Panc1 (cell line): ENCODE measurements around the gene MOGAT3. TPM values are rescaled to one million over a fixed set of nuclear protein-coding genes. Genes with fewer than 3 reads are reported as not detected.

Experiments
- ATAC-seq: fragments of 200-7000 bp; cut with Tn5 transposase; 2 replicates; pipeline ENCODE4 v1.9.1; 2020; ENCODE audit warnings: mild to moderate bottlenecking, moderate library complexity
- BruUV-seq: library from RNA; stranded (reverse); fragments of 400-500 nt; replicated peaks from 2 replicates; lab custom pipeline; 2021; lab: Mats Ljungman, UMichigan
- CTCF ChIA-PET: fragments of 300-600 bp; sonication (Branson Sonifier 250); formaldehyde crosslinking; loops from one replicate; lab custom pipeline; 2022; ENCODE audit warnings: antibody characterized with exemption; lab: Charles Lee
- POLR2A ChIA-PET: fragments of 300-600 bp; sonication (Branson Sonifier 250); formaldehyde crosslinking; loops from one replicate; lab custom pipeline; 2022; ENCODE audit warnings: antibody characterized with exemption; lab: Charles Lee
- DNase-seq: peaks from one replicate; pipeline ENCODE4 v3.0.0-alpha.2; 2010; ENCODE audit warnings: low read depth, low spot score
- H3K27ac ChIP-seq: 2 replicates; pipeline ENCODE4 v1.5.1; 2011; ENCODE audit warnings: mild to moderate bottlenecking, low read length, inconsistent platforms
- H3K27me3 ChIP-seq: fragments of 200-500 bp; sonication (Bioruptor generic); 2 replicates; pipeline ENCODE4 v1.6.0; 2014; ENCODE audit warnings: low read length, inconsistent platforms; ENCODE audit not compliant: control insufficient read depth, insufficient read depth
- H3K36me3 ChIP-seq: fragments of 200-500 bp; sonication (Bioruptor generic); 2 replicates; pipeline ENCODE4 v1.5.1; 2014; ENCODE audit warnings: inconsistent platforms, mild to moderate bottlenecking, low read length, moderate library complexity; ENCODE audit not compliant: control insufficient read depth, insufficient read depth
- H3K4me1 ChIP-seq: 2 replicates; pipeline ENCODE4 v1.5.1; 2011; ENCODE audit warnings: inconsistent platforms, mild to moderate bottlenecking, low read length, moderate library complexity; ENCODE audit not compliant: control insufficient read depth, insufficient read depth
- H3K4me3 ChIP-seq, 2 experiments: 2 replicates each; pipeline ENCODE4 v1.5.1; 2011 to 2012; ENCODE audit warnings: low read depth in 2 of 2, low read length in 2 of 2, mild to moderate bottlenecking in 2 of 2, inconsistent platforms in 1 of 2, moderate library complexity in 1 of 2
- H3K9me3 ChIP-seq: fragments of 200-500 bp; sonication (Bioruptor generic); 2 replicates; pipeline ENCODE4 v1.5.1; 2014; ENCODE audit warnings: low read depth, mild to moderate bottlenecking, inconsistent platforms, low read length, moderate library complexity; ENCODE audit not compliant: control insufficient read depth, insufficient read depth
- CTCF ChIP-seq: fragments of 450-650 bp; IDR thresholded peaks from 2 replicates; pipeline ENCODE4 v1.5.1; 2017; ENCODE audit warnings: mild to moderate bottlenecking
- POLR2AphosphoS5 ChIP-seq: IDR thresholded peaks from 2 replicates; pipeline ENCODE4 v1.6.1; 2012; ENCODE audit warnings: mild to moderate bottlenecking, low read depth, low read length, moderate library complexity
- REST ChIP-seq, 2 experiments: IDR thresholded peaks; 2 replicates each; pipeline ENCODE4 v1.6.1; 2011 to 2012; ENCODE audit warnings: low read depth in 2 of 2, control low read depth in 1 of 2, low read length in 1 of 2, mild to moderate bottlenecking in 1 of 2, moderate library complexity in 1 of 2; ENCODE audit not compliant: insufficient read depth in 1 of 2
- SIN3A ChIP-seq: IDR thresholded peaks from 2 replicates; pipeline ENCODE4 v1.6.1; 2012; ENCODE audit warnings: low read depth, mild to moderate bottlenecking, low read length, moderate library complexity, borderline replicate concordance; ENCODE audit not compliant: insufficient read depth
- TCF7L2 ChIP-seq: IDR thresholded peaks from 2 replicates; pipeline ENCODE4 v1.6.1; 2011; ENCODE audit warnings: mild to moderate bottlenecking, low read depth, low read length, inconsistent platforms
- in situ Hi-C: cut with HindIII; loops from 2 replicates; pipeline ENCODE4 v1.10.0; 2016; ENCODE audit warnings: low sequenced_read_pairs, low pct_unique_long_range_greater_than_20kb
- intact Hi-C: fragments of 100-400 bp; cut with micrococcal nuclease; formaldehyde crosslinking; loops from one replicate; pipeline ENCODE4 v1.10.0; 2022; ENCODE audit not compliant: unreplicated experiment
- total RNA-seq: library from RNA; stranded (reverse); gene quantifications from one replicate; pipeline ENCODE4 v1.2.1, GENCODE V29; 2021; ENCODE audit not compliant: unreplicated experiment

The MOGAT3 gene
- total RNA-seq, 1 experiment from 2014 or later = 0.23 TPM

GRCh38 chr7:101234636-101235035 is 33.8 kb upstream of the MOGAT3 start:
- Histone ChIP-seq H3K9me3 (no peaks in the 10 kb centered on the region), H3K4me1 (peaks cover 6% of the 10 kb centered on the region; the same call in 1 of the 2 replicates), H3K4me3 (no peak overlapping the region), H3K27me3 (no peaks in the 10 kb centered on the region), H3K27ac (no peak overlapping the region), H3K36me3 (no peaks in the 10 kb centered on the region)
- DNase-seq (no peak), ATAC-seq (no peak)
- BruUV-seq = no TSS peak
- ChIA-PET CTCF (no interaction called here), POLR2A (no interaction called here)
- in situ Hi-C loops = no loop called here
- TF ChIP-seq SIN3A (no peak), TCF7L2 (no peak), CTCF (no peak), POLR2AphosphoS5 (no peak), REST (IDR thresholded peaks at IDR 0.05; ENCODE audit: insufficient read depth in 1 of 2, low read depth in 2 of 2, low read length in 1 of 2) (no peak)
- intact Hi-C loops = no loop called here

GRCh38 chr7:101233907-101234547 is 33.2 kb upstream of the MOGAT3 start:
- Histone ChIP-seq H3K36me3 (no peaks in the 10 kb centered on the region), H3K27me3 (no peaks in the 10 kb centered on the region), H3K4me3 (no peak overlapping the region), H3K9me3 (no peaks in the 10 kb centered on the region), H3K4me1 (peaks cover 6% of the 10 kb centered on the region; the same call in 1 of the 2 replicates), H3K27ac (no peak overlapping the region)
- no peak for DNase-seq
- ChIA-PET POLR2A (no interaction called here), CTCF (no interaction called here)
- no peak for TF ChIP-seq POLR2AphosphoS5
- no peak for ATAC-seq
- intact Hi-C loops (no loop called here), in situ Hi-C loops (no loop called here)
- BruUV-seq = no TSS peak

- CTCF ChIA-PET = interaction anchor here (0.9 kb wide), 1 partner anchor 51 kb away, joined by 3 read pairs; no protein-coding TSS in a partner anchor
- ATAC-seq (peak; percentile 75), DNase-seq (no peak)
- peaks cover 6% of the 10 kb centered on the region; the same call in 1 of the 2 replicates for H3K4me1 ChIP-seq
- intact Hi-C loops (no loop called here), in situ Hi-C loops (no loop called here)
- no peaks in the 10 kb centered on the region for H3K9me3 ChIP-seq
- POLR2A ChIA-PET = no interaction called here
- no TSS peak for BruUV-seq
- peak overlapping the region; percentile 49 for H3K27ac ChIP-seq
- H3K27me3 ChIP-seq = no peaks in the 10 kb centered on the region
- TF ChIP-seq POLR2AphosphoS5 (no peak), TCF7L2 (no peak), SIN3A (no peak), REST (IDR thresholded peaks at IDR 0.05; ENCODE audit: insufficient read depth in 1 of 2, low read depth in 2 of 2, low read length in 1 of 2) (no peak), CTCF (no peak)
- no peaks in the 10 kb centered on the region for H3K36me3 ChIP-seq
- peak overlapping the region; percentile 42 to 55 for H3K4me3 ChIP-seq
Measured at GRCh38 chr7:101232141-101232850, 31.5 kb upstream of the MOGAT3 start.
